HEK293 (cell line): ENCODE data around the gene TBC1D9B.

Source experiments
- CTCF ChIA-PET: fragments of 350-600 bp; formaldehyde crosslinking; extraction: SDS; loops from one replicate; lab custom pipeline; 2021; ENCODE audit warnings: antibody characterized with exemption; lab: Yijun Ruan, JAX
- POLR2A ChIA-PET: fragments of 300-600 bp; formaldehyde crosslinking; extraction: SDS; loops from one replicate; lab custom pipeline; 2020; ENCODE audit warnings: antibody characterized with exemption, inconsistent platforms; lab: Yijun Ruan, JAX
- H3K27ac ChIP-seq: fragments of 200-500 bp; sonication (Bioruptor generic); 2 replicates; pipeline ENCODE4 v1.5.1; 2014; ENCODE audit warnings: low read depth, low read length, control low read depth, inconsistent platforms; ENCODE audit errors: extremely low read depth
- H3K36me3 ChIP-seq, 2 experiments: fragments of 200-500 bp in 1 of 2; sonication (Bioruptor generic) in 1 of 2; 1 replicate in 1 of 2; 2 replicates in 1 of 2; pipeline ENCODE4 v1.5.1; 2014 to 2017; ENCODE audit warnings: inconsistent platforms in 2 of 2, low read length in 2 of 2; ENCODE audit not compliant: control insufficient read depth in 2 of 2, insufficient read depth in 1 of 2
- H3K4me1 ChIP-seq: fragments of 200-500 bp; sonication (Bioruptor generic); 2 replicates; pipeline ENCODE4 v1.5.1; 2014; ENCODE audit warnings: mild to moderate bottlenecking, low read length, inconsistent platforms; ENCODE audit not compliant: control insufficient read depth, insufficient read depth
- H3K4me3 ChIP-seq: 2 replicates; pipeline ENCODE4 v1.5.1; 2011; ENCODE audit warnings: low read depth, mild to moderate bottlenecking, control low read depth, low read length, moderate library complexity
- H3K9me3 ChIP-seq: fragments of 200-500 bp; sonication (Bioruptor generic); 2 replicates; pipeline ENCODE4 v1.5.1; 2014; ENCODE audit warnings: low read depth, low read length, inconsistent platforms; ENCODE audit not compliant: control insufficient read depth, insufficient read depth
- BCL11A ChIP-seq: fragments of 450-650 bp; formaldehyde crosslinking; IDR thresholded peaks from 2 replicates; pipeline ENCODE4 v1.5.1; 2016; ENCODE audit warnings: low read depth, missing biosample characterization, missing genetic modification characterization
- FEZF1 ChIP-seq: fragments of 450-650 bp; formaldehyde crosslinking; IDR thresholded peaks from 2 replicates; pipeline ENCODE4 v1.5.1; 2016; ENCODE audit warnings: missing biosample characterization, missing genetic modification characterization
- GLIS2 ChIP-seq: fragments of 450-650 bp; formaldehyde crosslinking; IDR thresholded peaks from 2 replicates; pipeline ENCODE4 v1.5.1; 2016; ENCODE audit warnings: missing biosample characterization, missing genetic modification characterization
- MYNN ChIP-seq: fragments of 450-650 bp; formaldehyde crosslinking; IDR thresholded peaks from 2 replicates; pipeline ENCODE4 v1.5.1; 2016; ENCODE audit warnings: missing biosample characterization, missing genetic modification characterization, borderline replicate concordance
- PATZ1 ChIP-seq: fragments of 450-650 bp; formaldehyde crosslinking; IDR thresholded peaks from 2 replicates; pipeline ENCODE4 v1.5.1; 2016; ENCODE audit warnings: missing biosample characterization, missing genetic modification characterization
- YY2 ChIP-seq: fragments of 450-650 bp; formaldehyde crosslinking; IDR thresholded peaks from 2 replicates; pipeline ENCODE4 v1.5.1; 2016; ENCODE audit warnings: missing biosample characterization, missing genetic modification characterization
- ZBTB10 ChIP-seq: fragments of 450-650 bp; formaldehyde crosslinking; IDR thresholded peaks from 2 replicates; pipeline ENCODE4 v1.5.1; 2016; ENCODE audit warnings: missing biosample characterization, missing genetic modification characterization
- ZBTB26 ChIP-seq: fragments of 450-650 bp; formaldehyde crosslinking; optimal IDR thresholded peaks from 2 replicates; pipeline ENCODE3; 2016; ENCODE audit warnings: missing biosample characterization, mild to moderate bottlenecking, missing genetic modification characterization
- ZBTB8A ChIP-seq: fragments of 450-650 bp; formaldehyde crosslinking; IDR thresholded peaks from 2 replicates; pipeline ENCODE4 v1.5.1; 2016; ENCODE audit warnings: missing biosample characterization, missing genetic modification characterization
- ZEB2 ChIP-seq: fragments of 450-650 bp; formaldehyde crosslinking; IDR thresholded peaks from 2 replicates; pipeline ENCODE4 v1.5.1; 2016; ENCODE audit warnings: missing biosample characterization, missing genetic modification characterization
- ZIC2 ChIP-seq: fragments of 450-650 bp; formaldehyde crosslinking; IDR thresholded peaks from 2 replicates; pipeline ENCODE4 v1.5.1; 2016; ENCODE audit warnings: missing biosample characterization, missing genetic modification characterization
- ZNF146 ChIP-seq: fragments of 450-650 bp; formaldehyde crosslinking; IDR thresholded peaks from 2 replicates; pipeline ENCODE4 v1.5.1; 2016; ENCODE audit warnings: missing biosample characterization, missing genetic modification characterization
- ZNF19 ChIP-seq: fragments of 450-650 bp; formaldehyde crosslinking; IDR thresholded peaks from 2 replicates; pipeline ENCODE4; 2016; ENCODE audit warnings: missing biosample characterization, missing genetic modification characterization, low read depth
- ZNF248 ChIP-seq: fragments of 450-650 bp; formaldehyde crosslinking; IDR thresholded peaks from 2 replicates; pipeline ENCODE4 v1.5.1; 2017; ENCODE audit warnings: missing biosample characterization, missing genetic modification characterization
- ZNF292 ChIP-seq: fragments of 450-650 bp; formaldehyde crosslinking; IDR thresholded peaks from 2 replicates; pipeline ENCODE4 v1.5.1; 2016; ENCODE audit warnings: low read depth, missing biosample characterization, missing genetic modification characterization, borderline replicate concordance
- ZNF311 ChIP-seq: fragments of 450-650 bp; formaldehyde crosslinking; IDR thresholded peaks from 2 replicates; pipeline ENCODE4 v1.5.1; 2017; ENCODE audit warnings: missing biosample characterization, missing genetic modification characterization, borderline replicate concordance
- ZNF335 ChIP-seq: fragments of 450-650 bp; formaldehyde crosslinking; conservative IDR thresholded peaks from 2 replicates; pipeline ENCODE4 v1.5.1; 2016; ENCODE audit warnings: missing biosample characterization, missing genetic modification characterization
- ZNF341 ChIP-seq: fragments of 450-650 bp; formaldehyde crosslinking; IDR thresholded peaks from 2 replicates; pipeline ENCODE4; 2016; ENCODE audit warnings: low read depth, missing biosample characterization, missing genetic modification characterization
- ZNF362 ChIP-seq: fragments of 450-650 bp; formaldehyde crosslinking; IDR thresholded peaks from 2 replicates; pipeline ENCODE4 v1.5.1; 2016; ENCODE audit warnings: missing biosample characterization, missing genetic modification characterization
- ZNF394 ChIP-seq: fragments of 450-650 bp; formaldehyde crosslinking; IDR thresholded peaks from 2 replicates; pipeline ENCODE4 v1.5.1; 2016; ENCODE audit warnings: missing biosample characterization, missing genetic modification characterization, mild to moderate bottlenecking, moderate library complexity, borderline replicate concordance
- ZNF510 ChIP-seq: fragments of 450-650 bp; formaldehyde crosslinking; IDR thresholded peaks from 2 replicates; pipeline ENCODE4 v1.5.1; 2018; ENCODE audit warnings: mild to moderate bottlenecking, missing genetic modification characterization, missing biosample characterization; ENCODE audit not compliant: insufficient replicate concordance
- ZNF677 ChIP-seq: fragments of 450-650 bp; IDR thresholded peaks from 2 replicates; pipeline ENCODE4 v1.5.0; 2018; ENCODE audit warnings: missing biosample characterization, mild to moderate bottlenecking, missing genetic modification characterization, moderate library complexity
- ZNF76 ChIP-seq: fragments of 450-650 bp; formaldehyde crosslinking; IDR thresholded peaks from 2 replicates; pipeline ENCODE4; 2016; ENCODE audit warnings: low read depth, missing biosample characterization, missing genetic modification characterization, borderline replicate concordance
- ZNF792 ChIP-seq: fragments of 450-650 bp; formaldehyde crosslinking; IDR thresholded peaks from 2 replicates; pipeline ENCODE4 v1.5.1; 2016; ENCODE audit warnings: missing biosample characterization, missing genetic modification characterization
- ZNF830 ChIP-seq: fragments of 450-650 bp; IDR thresholded peaks from 2 replicates; pipeline ENCODE4 v1.5.0; 2018; ENCODE audit warnings: missing biosample characterization, missing genetic modification characterization, low read depth, mild to moderate bottlenecking, moderate library complexity
- ZNF843 ChIP-seq: fragments of 450-650 bp; formaldehyde crosslinking; IDR thresholded peaks from 2 replicates; pipeline ENCODE4 v1.5.1; 2016; ENCODE audit warnings: missing biosample characterization, missing genetic modification characterization
- ZSCAN18 ChIP-seq: fragments of 450-650 bp; formaldehyde crosslinking; IDR thresholded peaks from 2 replicates; pipeline ENCODE4 v1.5.1; 2016; ENCODE audit warnings: missing biosample characterization, missing genetic modification characterization

The TBC1D9B gene

GRCh38 chr5:179906795-179907555 is 722 bp downstream of the TBC1D9B start:
- H3K27ac ChIP-seq = peak overlapping the region; percentile 46; the same call in 1 of the 2 replicates
- POLR2A ChIA-PET = interaction anchor here (0.6 kb wide), 3 partner anchors 85 to 283 kb away, joined by 3 read pairs; partner anchors contain the start of gene HNRNPH1
- TF ChIP-seq ZSCAN18 (tag by site-specific recombination) (no peak), ZNF335 (peak; percentile 84), GLIS2 (tag by site-specific recombination) (peak; percentile 74), PATZ1 (tag by site-specific recombination) (peak; percentile 56; the same call in 1 of the 2 replicates), ZEB2 (tag by site-specific recombination) (peak; percentile 35; the same call in 1 of the 2 replicates), ZNF19 (tag by site-specific recombination) (no peak), ZNF76 (tag by site-specific recombination) (no peak), ZNF362 (tag by site-specific recombination) (no peak), ZNF341 (tag by site-specific recombination) (0 out of 2 replicates have a peak, but pooled peaks have one; percentile 27), YY2 (no peak), ZBTB10 (tag by site-specific recombination) (peak; percentile 23; the same call in 1 of the 2 replicates), ZNF830 (tag by site-specific recombination) (no peak), ZNF311 (tag by site-specific recombination) (no peak), ZNF677 (tag by site-specific recombination) (no peak), ZNF843 (tag by site-specific recombination) (no peak), ZIC2 (peak; percentile 76), ZNF248 (tag by site-specific recombination) (no peak), BCL11A (tag by site-specific recombination) (no peak), ZBTB8A (tag by site-specific recombination) (peak; percentile 88), ZBTB26 (peak; percentile 57), ZNF292 (tag by site-specific recombination) (no peak), FEZF1 (tag by site-specific recombination) (no peak), ZNF510 (tag by site-specific recombination) (no peak), MYNN (tag by site-specific recombination) (no peak), ZNF792 (tag by site-specific recombination) (no peak), ZNF146 (no peak), ZNF394 (peak; percentile 64; the same call in 1 of the 2 replicates)

More at GRCh38 chr5:179906795-179907555, 722 bp downstream of the TBC1D9B start:
- Histone ChIP-seq H3K36me3 (peaks cover 13 to 39% of the 10 kb centered on the region in 2 experiments; a peak in 2 of 3 replicates), H3K4me3 (peak overlapping the region; percentile 77), H3K9me3 (no peaks in the 10 kb centered on the region), H3K4me1 (peaks cover 3% of the 10 kb centered on the region; the same call in 1 of the 2 replicates)
- CTCF ChIA-PET = interaction anchor here (0.6 to 1.3 kb wide), 4 partner anchors 12 to 143 kb away, joined by 3 to 4 read pairs (median 3); no protein-coding TSS in a partner anchor
